Smooth muscle cell (in vitro differentiated cells): Measurements from ENCODE around the gene PDE4D. TPM values are rescaled to one million over a fixed set of nuclear protein-coding genes. Genes with fewer than 3 reads are reported as not detected.

Source experiments
- DNase-seq: peaks from one replicate; lab custom pipeline; 2025; ENCODE audit not compliant: unreplicated experiment; lab: John Stamatoyannopoulos, UW
- H2AFZ ChIP-seq: fragments of 200-600 bp; sonication (generic); 2 replicates; pipeline ENCODE4 v1.6.0; 2016; ENCODE audit warnings: antibody characterized with exemption, low read depth, mild to moderate bottlenecking
- H3F3A ChIP-seq: fragments of 200-600 bp; sonication (generic); 2 replicates; pipeline ENCODE4 v1.6.0; 2017; ENCODE audit warnings: antibody characterized with exemption, low read depth
- H3K27ac ChIP-seq: fragments of 200-600 bp; sonication (generic); 2 replicates; pipeline ENCODE4 v1.5.1; 2016; ENCODE audit warnings: low read depth, mild to moderate bottlenecking
- H3K27me3 ChIP-seq: fragments of 200-600 bp; sonication (generic); 2 replicates; pipeline ENCODE4 v1.6.1; 2016; ENCODE audit warnings: low read depth, mild to moderate bottlenecking
- H3K36me3 ChIP-seq: fragments of 200-600 bp; sonication (generic); 2 replicates; pipeline ENCODE4 v1.5.1; 2016; ENCODE audit warnings: low read depth
- H3K4me1 ChIP-seq: fragments of 200-600 bp; sonication (generic); 2 replicates; pipeline ENCODE4 v1.5.1; 2016; ENCODE audit warnings: low read depth
- H3K4me2 ChIP-seq: fragments of 200-600 bp; sonication (generic); 2 replicates; pipeline ENCODE4 v1.6.0; 2016; ENCODE audit warnings: mild to moderate bottlenecking
- H3K4me3 ChIP-seq: fragments of 200-600 bp; sonication (generic); 2 replicates; pipeline ENCODE4 v1.5.1; 2016; ENCODE audit warnings: mild to moderate bottlenecking
- H3K79me2 ChIP-seq: fragments of 200-600 bp; sonication (generic); 2 replicates; pipeline ENCODE4 v1.6.0; 2016; ENCODE audit warnings: low read depth, mild to moderate bottlenecking
- H3K9ac ChIP-seq: fragments of 200-600 bp; sonication (generic); 2 replicates; pipeline ENCODE4 v1.6.0; 2016; ENCODE audit warnings: low read depth
- H3K9me3 ChIP-seq: fragments of 200-600 bp; sonication (generic); replicated peaks from 2 replicates; pipeline ENCODE4 v1.5.1; 2016; ENCODE audit warnings: low read depth
- H4K20me1 ChIP-seq: fragments of 200-600 bp; sonication (generic); 2 replicates; pipeline ENCODE4 v1.6.0; 2016; ENCODE audit warnings: low read depth
- WGBS: methylation state at CpG from one replicate; pipeline ENCODE4 v1.1.7; 2016; ENCODE audit warnings: low lambda C conversion rate; 5-methylcytosine and 5-hydroxymethylcytosine counted together
- polyA plus RNA-seq: library from polyadenylated mRNA; unstranded; fragments of >200 nt; fragmentation: Nextera tagmentation; extraction: Ambion mirVana; gene quantifications from 2 replicates; pipeline ENCODE4 v1.2.1, GENCODE V29; 2016
- total RNA-seq: library from RNA; depleted of rRNA; stranded (reverse); fragments of >200 nt; gene quantifications from 2 replicates; pipeline ENCODE4 v1.2.3, GENCODE V29; 2014
- TF ChIP-seq, protein P1 (sequence below): fragments of 200-600 bp; sonication (generic); IDR thresholded peaks from 2 replicates; pipeline ENCODE4 v1.5.1; 2017; ENCODE audit warnings: borderline replicate concordance, mild to moderate bottlenecking, antibody characterized with exemption; ENCODE audit not compliant: insufficient read depth, poor library complexity, severe bottlenecking

Gene PDE4D
- total and polyA plus RNA-seq, 2 experiments from 2014 or later, result 16.4 to 61.0 TPM

DNA sequence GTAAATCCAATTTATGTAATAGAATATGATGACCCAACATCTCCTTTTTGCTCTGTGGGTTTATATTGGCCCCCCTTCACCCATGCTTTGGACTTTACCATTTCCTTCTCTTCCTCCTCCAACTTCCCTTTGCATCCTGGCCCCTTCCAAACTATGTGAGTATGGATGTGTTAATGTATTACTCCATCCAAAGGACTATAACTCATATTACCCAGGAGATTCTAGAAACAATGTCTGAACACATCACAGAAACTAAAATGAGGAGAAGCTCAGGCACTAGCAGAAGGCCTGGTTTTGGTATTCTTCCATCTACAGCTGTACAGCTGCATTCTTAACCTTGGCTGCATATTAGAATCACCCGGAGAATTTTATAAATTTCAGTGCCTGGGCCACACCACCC is 110.7 kb downstream of the PDE4D start:
- WGBS, result 100% methylated on average over 1 of the region's 1 CpG
- H3K79me2 ChIP-seq, result no peaks in the 10 kb centered on the region
- H3F3A ChIP-seq, result peaks cover 9% of the 10 kb centered on the region
- no peaks in the 10 kb centered on the region for H4K20me1 ChIP-seq
- no peak overlapping the region for H3K9ac ChIP-seq
- H3K27me3 ChIP-seq, result no peaks in the 10 kb centered on the region
- H3K4me3 ChIP-seq, result no peak overlapping the region
- H3K4me1 ChIP-seq, result peaks cover 4% of the 10 kb centered on the region
- no peaks in the 10 kb centered on the region for H3K36me3 ChIP-seq
- no peak overlapping the region for H3K27ac ChIP-seq
- H2AFZ ChIP-seq, result no peak overlapping the region
- TF ChIP-seq, protein P1, sequence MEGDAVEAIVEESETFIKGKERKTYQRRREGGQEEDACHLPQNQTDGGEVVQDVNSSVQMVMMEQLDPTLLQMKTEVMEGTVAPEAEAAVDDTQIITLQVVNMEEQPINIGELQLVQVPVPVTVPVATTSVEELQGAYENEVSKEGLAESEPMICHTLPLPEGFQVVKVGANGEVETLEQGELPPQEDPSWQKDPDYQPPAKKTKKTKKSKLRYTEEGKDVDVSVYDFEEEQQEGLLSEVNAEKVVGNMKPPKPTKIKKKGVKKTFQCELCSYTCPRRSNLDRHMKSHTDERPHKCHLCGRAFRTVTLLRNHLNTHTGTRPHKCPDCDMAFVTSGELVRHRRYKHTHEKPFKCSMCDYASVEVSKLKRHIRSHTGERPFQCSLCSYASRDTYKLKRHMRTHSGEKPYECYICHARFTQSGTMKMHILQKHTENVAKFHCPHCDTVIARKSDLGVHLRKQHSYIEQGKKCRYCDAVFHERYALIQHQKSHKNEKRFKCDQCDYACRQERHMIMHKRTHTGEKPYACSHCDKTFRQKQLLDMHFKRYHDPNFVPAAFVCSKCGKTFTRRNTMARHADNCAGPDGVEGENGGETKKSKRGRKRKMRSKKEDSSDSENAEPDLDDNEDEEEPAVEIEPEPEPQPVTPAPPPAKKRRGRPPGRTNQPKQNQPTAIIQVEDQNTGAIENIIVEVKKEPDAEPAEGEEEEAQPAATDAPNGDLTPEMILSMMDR, result no peak
- no peak for DNase-seq
- no peak overlapping the region for H3K4me2 ChIP-seq
- no peaks in the 10 kb centered on the region for H3K9me3 ChIP-seq

DNA sequence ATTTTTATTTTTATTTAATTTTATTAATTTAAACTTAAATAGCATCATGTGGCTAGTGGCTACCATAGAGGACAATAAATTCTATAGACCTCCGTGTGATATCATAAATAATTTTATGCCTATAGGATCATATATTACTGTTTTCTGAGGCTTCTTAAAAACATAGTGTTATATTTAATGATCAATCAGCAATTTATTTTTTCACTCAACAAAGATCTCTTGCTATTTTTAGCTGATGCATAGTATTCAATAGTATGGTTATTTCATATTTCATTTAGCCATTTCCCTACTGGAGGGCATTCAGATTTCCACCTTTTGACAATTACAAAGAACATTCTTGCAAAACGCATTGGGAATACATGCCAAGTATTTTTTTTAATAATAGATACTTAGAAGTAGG is 114.1 kb downstream of the PDE4D start:
- H3K4me1 ChIP-seq, result no peaks in the 10 kb centered on the region
- no peaks in the 10 kb centered on the region for H3K79me2 ChIP-seq
- H4K20me1 ChIP-seq, result no peaks in the 10 kb centered on the region
- no peaks in the 10 kb centered on the region for H3K9me3 ChIP-seq
- H2AFZ ChIP-seq, result no peak overlapping the region
- H3K27me3 ChIP-seq, result peaks cover 16% of the 10 kb centered on the region
- DNase-seq, result no peak
- TF ChIP-seq, protein P1, result no peak
- H3K9ac ChIP-seq, result no peak overlapping the region
- no peaks in the 10 kb centered on the region for H3K36me3 ChIP-seq
- H3K27ac ChIP-seq, result no peak overlapping the region
- WGBS, result 95% methylated on average over 2 of the region's 2 CpGs
- H3K4me3 ChIP-seq, result no peak overlapping the region
- no peak overlapping the region for H3K4me2 ChIP-seq
- H3F3A ChIP-seq, result no peaks in the 10 kb centered on the region

DNA sequence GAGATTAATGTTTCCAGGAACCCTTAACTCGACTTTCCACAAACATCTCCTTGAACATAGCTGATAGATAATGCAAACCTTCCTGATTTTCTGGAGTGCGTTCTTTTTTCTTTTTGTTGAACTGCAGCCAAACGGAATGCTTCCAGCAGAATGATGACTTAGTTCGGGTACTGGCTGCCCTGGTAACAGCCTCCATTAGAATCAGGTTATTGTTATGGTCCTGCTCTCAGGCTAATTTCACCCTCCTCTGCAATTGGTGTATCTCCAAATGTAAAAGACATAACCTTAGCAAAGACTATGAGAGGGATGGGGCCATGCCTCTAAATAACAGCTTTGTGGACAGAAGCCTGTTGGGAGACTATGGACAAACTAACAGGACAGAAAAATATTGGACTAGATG is 116.5 kb downstream of the PDE4D start:
- peaks cover 16% of the 10 kb centered on the region for H3K27me3 ChIP-seq

DNA sequence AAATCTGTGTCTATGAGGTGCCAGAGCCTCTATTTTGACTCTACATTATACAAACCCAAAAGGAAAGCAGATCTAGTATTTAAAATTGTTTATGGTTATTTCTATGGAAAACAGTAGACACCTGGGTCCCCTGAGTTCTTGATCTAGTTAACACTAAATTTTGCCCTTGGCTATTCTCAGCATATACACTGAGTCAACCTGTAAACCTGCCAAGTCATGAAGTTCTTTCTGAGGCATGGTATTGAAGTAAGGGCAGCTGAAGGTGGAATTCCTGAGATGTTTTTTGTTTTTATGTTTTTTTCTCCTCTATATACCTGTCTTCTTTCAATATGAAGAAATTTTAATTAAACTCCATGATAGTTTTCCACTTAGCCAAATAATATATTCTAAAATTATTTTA is 120.2 kb downstream of the PDE4D start:
- Histone ChIP-seq H3K9ac (no peak overlapping the region), H3K79me2 (no peaks in the 10 kb centered on the region), H3K27ac (no peak overlapping the region), H3K4me2 (no peak overlapping the region), H3K4me1 (peaks cover 6% of the 10 kb centered on the region), H3F3A (no peaks in the 10 kb centered on the region), H2AFZ (no peak overlapping the region), H3K4me3 (no peak overlapping the region), H4K20me1 (no peaks in the 10 kb centered on the region), H3K9me3 (no peaks in the 10 kb centered on the region), H3K36me3 (no peaks in the 10 kb centered on the region), H3K27me3 (peaks cover 16% of the 10 kb centered on the region)
- TF ChIP-seq, protein P1, result no peak
- DNase-seq, result no peak

More for the DNA sequence above, 116.5 kb downstream of the PDE4D start:
- Histone ChIP-seq H3K36me3 (no peaks in the 10 kb centered on the region), H2AFZ (no peak overlapping the region), H3K27ac (no peak overlapping the region), H3F3A (no peaks in the 10 kb centered on the region), H3K4me3 (no peak overlapping the region), H3K79me2 (no peaks in the 10 kb centered on the region), H4K20me1 (no peaks in the 10 kb centered on the region), H3K9ac (no peak overlapping the region), H3K4me1 (no peaks in the 10 kb centered on the region), H3K4me2 (no peak overlapping the region), H3K9me3 (no peaks in the 10 kb centered on the region)
- 84% methylated on average over 4 of the region's 4 CpGs for WGBS
- TF ChIP-seq, protein P1, result no peak
- no peak for DNase-seq
